Peyer's patch (tissue), 4 donors: ENCODE data around the gene NUSAP1. TPM values are rescaled to one million over a fixed set of nuclear protein-coding genes. Genes with fewer than 3 reads are reported as not detected.

ENCODE experiments used
- DNase-seq, 3 donors: peaks; one replicate each; pipeline ENCODE4 v3.0.0-alpha.2; 2017 to 2019
- H3K27ac ChIP-seq, 4 donors: fragments of 200-600 bp; sonication (generic); one replicate each; pipeline ENCODE4 v1.5.1; 2016 to 2019
- H3K27me3 ChIP-seq, 2 donors: fragments of 200-600 bp; sonication (generic); one replicate each; pipeline ENCODE4 v1.5.1; 2019
- H3K36me3 ChIP-seq, 3 donors: fragments of 200-600 bp; sonication (generic); one replicate each; pipeline ENCODE4 v1.5.1; 2016 to 2019
- H3K4me1 ChIP-seq, 4 donors: fragments of 200-600 bp; sonication (generic); one replicate each; pipeline ENCODE4 v1.5.1; 2016 to 2019
- H3K4me3 ChIP-seq, 4 donors: fragments of 200-600 bp; sonication (generic); 1 replicate in 3 of 4; 2 replicates in 1 of 4; pipeline ENCODE4 v1.5.1; 2016 to 2019; ENCODE audit warnings: mild to moderate bottlenecking in 1 of 4
- H3K9me3 ChIP-seq, 4 donors: fragments of 200-600 bp; sonication (generic); one replicate each; pipeline ENCODE4 v1.5.1; 2016 to 2019; ENCODE audit warnings: mild to moderate bottlenecking in 1 of 4
- POLR2A ChIP-seq, 2 donors: fragments of 450-650 bp; IDR thresholded peaks; one replicate each; pipeline ENCODE4 v1.5.1; 2017; ENCODE audit warnings: antibody characterized with exemption in 2 of 2, mild to moderate bottlenecking in 2 of 2, moderate library complexity in 2 of 2
- total RNA-seq, 4 donors: library from RNA; depleted of rRNA; stranded (reverse); fragments of >200 nt; gene quantifications; one replicate each; pipeline ENCODE4 v1.1.0, GENCODE V29; 2016
- TF ChIP-seq, protein P1 (sequence below), 6 experiments: fragments of 450-650 bp in 4 of 6; fragments of 200-600 bp in 2 of 6; sonication (generic) in 1 of 6; IDR thresholded peaks; one replicate each; pipeline ENCODE4 v1.5.1; 2017 to 2019; ENCODE audit warnings: antibody characterized with exemption in 6 of 6, mild to moderate bottlenecking in 3 of 6, moderate library complexity in 1 of 6

Gene NUSAP1
- total RNA-seq, 4 donors from 2014 or later: 7.9 to 95.7 (median 14.6) TPM

GRCh38 chr15:41331281-41331680 lies 1.4 kb upstream of the NUSAP1 start:
- H3K4me1 ChIP-seq: peaks cover 0 to 6% (median 4%) of the 10 kb centered on the region in 4 donors
- H3K4me3 ChIP-seq: peak overlapping the region in 1 of 4 donors; percentile 80
- no peak overlapping the region for H3K27ac ChIP-seq
- H3K27me3 ChIP-seq: no peaks in the 10 kb centered on the region
- no peaks in the 10 kb centered on the region for H3K9me3 ChIP-seq
- H3K36me3 ChIP-seq: no peaks in the 10 kb centered on the region
- TF ChIP-seq, protein P1, sequence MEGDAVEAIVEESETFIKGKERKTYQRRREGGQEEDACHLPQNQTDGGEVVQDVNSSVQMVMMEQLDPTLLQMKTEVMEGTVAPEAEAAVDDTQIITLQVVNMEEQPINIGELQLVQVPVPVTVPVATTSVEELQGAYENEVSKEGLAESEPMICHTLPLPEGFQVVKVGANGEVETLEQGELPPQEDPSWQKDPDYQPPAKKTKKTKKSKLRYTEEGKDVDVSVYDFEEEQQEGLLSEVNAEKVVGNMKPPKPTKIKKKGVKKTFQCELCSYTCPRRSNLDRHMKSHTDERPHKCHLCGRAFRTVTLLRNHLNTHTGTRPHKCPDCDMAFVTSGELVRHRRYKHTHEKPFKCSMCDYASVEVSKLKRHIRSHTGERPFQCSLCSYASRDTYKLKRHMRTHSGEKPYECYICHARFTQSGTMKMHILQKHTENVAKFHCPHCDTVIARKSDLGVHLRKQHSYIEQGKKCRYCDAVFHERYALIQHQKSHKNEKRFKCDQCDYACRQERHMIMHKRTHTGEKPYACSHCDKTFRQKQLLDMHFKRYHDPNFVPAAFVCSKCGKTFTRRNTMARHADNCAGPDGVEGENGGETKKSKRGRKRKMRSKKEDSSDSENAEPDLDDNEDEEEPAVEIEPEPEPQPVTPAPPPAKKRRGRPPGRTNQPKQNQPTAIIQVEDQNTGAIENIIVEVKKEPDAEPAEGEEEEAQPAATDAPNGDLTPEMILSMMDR (IDR thresholded peaks at IDR 0.05): no peak
- no peak for TF ChIP-seq POLR2A (IDR thresholded peaks at IDR 0.05)
- DNase-seq: no peak

DNA sequence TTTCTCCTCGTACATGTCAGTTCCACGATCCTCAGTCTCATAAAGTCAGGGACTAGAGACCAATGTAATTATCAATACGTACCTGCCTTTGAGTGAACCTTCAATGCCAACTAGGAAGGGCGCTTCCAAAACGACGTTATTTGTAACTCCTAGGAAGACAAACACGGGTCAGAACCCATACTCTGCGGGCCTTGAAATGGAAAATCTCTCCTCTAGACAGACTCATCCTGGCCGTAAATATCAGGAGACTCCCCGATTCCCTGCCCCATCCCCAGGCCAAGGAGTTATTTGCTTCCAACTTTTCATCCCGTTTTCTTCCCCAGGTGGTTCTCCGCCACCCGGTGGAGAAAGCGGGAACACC lies 868 bp upstream of the NUSAP1 start:
- Histone ChIP-seq H3K27me3 (no peaks in the 10 kb centered on the region), H3K9me3 (no peaks in the 10 kb centered on the region), H3K4me1 (peaks cover 0 to 6% (median 4%) of the 10 kb centered on the region in 4 donors), H3K27ac (peak overlapping the region; percentile 59 to 81 (median 68)), H3K4me3 (peak overlapping the region; percentile 80 to 93 (median 84)), H3K36me3 (no peaks in the 10 kb centered on the region)
- peak in 2 of 3 donors; percentile 79 to 85 for DNase-seq
- TF ChIP-seq, protein P1 (IDR thresholded peaks at IDR 0.05): peak in 2 of 6 experiments; percentile 57 to 78
- TF ChIP-seq POLR2A (IDR thresholded peaks at IDR 0.05): no peak

GRCh38 chr15:41333026-41333562 lies 413 bp downstream of the NUSAP1 start:
- H3K27me3 ChIP-seq: no peaks in the 10 kb centered on the region
- H3K27ac ChIP-seq: peak overlapping the region; percentile 60 to 81 (median 77)
- H3K36me3 ChIP-seq: no peaks in the 10 kb centered on the region
- DNase-seq: no peak
- H3K9me3 ChIP-seq: no peaks in the 10 kb centered on the region
- no peak for TF ChIP-seq POLR2A (IDR thresholded peaks at IDR 0.05)
- TF ChIP-seq, protein P1 (IDR thresholded peaks at IDR 0.05): no peak
- peak overlapping the region; percentile 80 to 93 (median 84) for H3K4me3 ChIP-seq
- H3K4me1 ChIP-seq: peaks cover 0 to 6% (median 4%) of the 10 kb centered on the region in 4 donors

DNA sequence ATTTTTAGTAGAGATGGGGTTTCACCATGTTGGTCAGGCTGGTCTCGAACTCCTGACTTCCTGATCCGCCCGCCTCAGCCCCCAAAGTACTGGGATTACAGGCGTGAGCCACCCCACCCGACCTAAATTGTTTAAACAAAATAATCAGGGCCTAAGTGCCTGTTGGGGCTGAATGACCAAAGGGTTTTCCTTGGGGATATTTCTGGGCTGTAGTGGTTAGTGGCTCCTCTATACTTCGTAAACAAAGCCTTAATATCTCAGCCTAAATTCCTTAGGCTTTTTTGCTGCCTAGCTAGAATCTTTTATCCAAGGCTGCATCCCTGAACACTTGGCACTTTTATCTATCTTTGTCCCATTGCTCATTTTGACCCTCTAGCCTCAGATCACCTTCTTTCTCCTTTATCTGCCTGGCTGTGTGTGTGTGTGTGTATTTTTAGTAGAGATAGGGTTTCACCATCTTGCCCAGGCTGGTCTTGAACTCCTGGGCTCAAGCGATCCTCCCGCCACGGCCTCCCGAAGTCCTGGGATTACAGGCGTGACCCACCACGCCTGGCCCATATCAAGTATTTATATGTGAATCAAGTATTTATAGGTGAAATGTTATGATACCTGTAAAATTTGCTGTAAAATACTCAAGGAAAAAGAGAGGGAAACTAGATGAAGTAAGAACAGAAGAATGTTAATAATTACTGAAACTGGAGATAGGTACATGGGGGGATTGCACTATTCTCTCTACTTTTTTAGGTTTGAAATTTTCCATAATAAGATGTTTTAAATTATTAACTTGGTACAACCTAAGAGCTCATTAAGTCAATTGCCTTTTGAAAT lies 1.8 kb downstream of the NUSAP1 start:
- no peak for DNase-seq
- Histone ChIP-seq H3K27me3 (no peaks in the 10 kb centered on the region), H3K4me3 (peak overlapping the region in 3 of 4 donors; percentile 80 to 93 (median 80)), H3K27ac (no peak overlapping the region), H3K36me3 (no peaks in the 10 kb centered on the region), H3K9me3 (no peaks in the 10 kb centered on the region), H3K4me1 (peaks cover 0 to 6% (median 4%) of the 10 kb centered on the region in 4 donors)
- no peak for TF ChIP-seq POLR2A (IDR thresholded peaks at IDR 0.05)
- TF ChIP-seq, protein P1 (IDR thresholded peaks at IDR 0.05): no peak

DNA sequence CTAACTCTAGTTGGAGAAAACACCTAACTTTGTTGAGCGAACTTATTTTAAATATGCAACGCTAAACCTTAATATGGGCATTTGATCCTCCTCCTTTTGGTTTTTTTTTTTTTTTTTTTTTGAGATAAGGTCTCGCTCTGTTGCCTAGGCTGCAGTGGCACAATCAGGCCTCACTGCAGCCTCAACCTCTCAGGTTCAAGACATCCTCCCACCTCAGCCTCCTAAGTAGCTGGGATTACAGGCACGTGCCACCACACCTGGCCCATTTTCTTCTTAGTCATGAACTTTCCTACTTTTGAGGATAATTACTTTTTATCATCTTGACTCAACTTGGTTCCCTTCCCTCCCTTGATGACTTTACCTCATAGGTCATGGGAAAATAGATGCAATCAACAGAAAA lies 3.9 kb downstream of the NUSAP1 start:
- no peak overlapping the region for H3K4me3 ChIP-seq
- peaks cover 0 to 5% (median 3%) of the 10 kb centered on the region in 4 donors for H3K4me1 ChIP-seq
- H3K9me3 ChIP-seq: no peaks in the 10 kb centered on the region
- no peak overlapping the region for H3K27ac ChIP-seq
- TF ChIP-seq POLR2A (IDR thresholded peaks at IDR 0.05): no peak
- TF ChIP-seq, protein P1 (IDR thresholded peaks at IDR 0.05): no peak
- no peak for DNase-seq
- no peaks in the 10 kb centered on the region for H3K27me3 ChIP-seq
- H3K36me3 ChIP-seq: no peaks in the 10 kb centered on the region
